Calu3 (cell line): ENCODE data around the gene ZNF845. TPM values are rescaled to one million over a fixed set of nuclear protein-coding genes. Genes with fewer than 3 reads are reported as not detected.

Experiments
- Bru-seq: library from RNA; stranded (reverse); fragments of 400-500 nt; gene quantifications from one replicate; lab custom pipeline; 2021; lab: Mats Ljungman, UMichigan
- BruChase-seq, 2 experiments: library from RNA; stranded (reverse); fragments of 400-500 nt; gene quantifications; one replicate each; lab custom pipeline; 2021; lab: Mats Ljungman, UMichigan
- BruUV-seq: library from RNA; stranded (reverse); fragments of 400-500 nt; replicated peaks from 2 replicates; lab custom pipeline; 2021; lab: Mats Ljungman, UMichigan
- CTCF ChIA-PET: fragments of 300-600 bp; sonication (Branson Sonifier 250); formaldehyde crosslinking; loops from one replicate; lab custom pipeline; 2022; ENCODE audit warnings: antibody characterized with exemption; lab: Charles Lee
- DNase-seq: peaks from one replicate; pipeline ENCODE4 v3.0.0; 2022
- H3K27ac Mint-ChIP-seq: one replicate; pipeline ENCODE4 v1.8.0; 2022; ENCODE audit warnings: mixed read lengths; ENCODE audit not compliant: unreplicated experiment
- H3K27me3 Mint-ChIP-seq: one replicate; pipeline ENCODE4 v1.8.0; 2022; ENCODE audit warnings: mixed read lengths; ENCODE audit not compliant: unreplicated experiment
- H3K36me3 Mint-ChIP-seq: one replicate; pipeline ENCODE4 v1.8.0; 2022; ENCODE audit warnings: mild to moderate bottlenecking, moderate library complexity, mixed read lengths; ENCODE audit not compliant: insufficient read depth, unreplicated experiment
- H3K4me1 Mint-ChIP-seq: one replicate; pipeline ENCODE4 v1.8.0; 2022; ENCODE audit warnings: mild to moderate bottlenecking, low read depth, mixed read lengths; ENCODE audit not compliant: unreplicated experiment
- H3K4me3 Mint-ChIP-seq: one replicate; pipeline ENCODE4 v1.8.0; 2022; ENCODE audit warnings: mild to moderate bottlenecking, low read depth, moderate library complexity, mixed read lengths; ENCODE audit not compliant: unreplicated experiment
- H3K9me3 Mint-ChIP-seq: one replicate; pipeline ENCODE4 v1.8.0; 2022; ENCODE audit warnings: low read depth, mixed read lengths; ENCODE audit not compliant: unreplicated experiment
- CTCF ChIP-seq: fragments of 200-600 bp; IDR thresholded peaks from one replicate; pipeline ENCODE4 v1.8.0; 2022; ENCODE audit warnings: antibody characterized with exemption; ENCODE audit not compliant: unreplicated experiment
- intact Hi-C: fragments of 100-400 bp; cut with micrococcal nuclease; formaldehyde crosslinking; loops from one replicate; pipeline ENCODE4 v1.10.0; 2022; ENCODE audit not compliant: unreplicated experiment
- long read RNA-seq: library from polyadenylated mRNA; stranded (forward); transcript quantifications from one replicate; pipeline ENCODE4 v2.0.0, GENCODE V29; 2022
- total RNA-seq: library from RNA; stranded (reverse); gene quantifications from 2 replicates; pipeline ENCODE4 v1.2.3, GENCODE V29; 2022

ZNF845 gene
- 8.7 and 9.4 TPM in 2 replicates for total RNA-seq
- percentile 72 among the genes with signal in this experiment for Bru-seq, nascent RNA
- percentile 65 among the genes with signal in this experiment for BruChase-seq, experiment 1, labeled RNA remaining after a 6-hour chase
- percentile 74 among the genes with signal in this experiment for BruChase-seq, experiment 2, labeled RNA remaining after a 2-hour chase
- long read RNA-seq, full-length matches to known transcripts, result 4 of 4 reads
- long read RNA-seq, partial matches to known transcripts, result 0 of 4 reads
- long read RNA-seq, other reads (novel, unspliced or antisense), result 0 of 4 reads

- no peak for TF ChIP-seq CTCF
- Mint-ChIP-seq H3K4me3 (peak within 1 kb of the TSS; percentile 74), H3K27me3 (no peaks in the 10 kb centered on the region), H3K27ac (peak within 1 kb of the TSS; percentile 19), H3K9me3 (peaks cover 14% of the 10 kb centered on the region), H3K4me1 (peaks cover 10% of the 10 kb centered on the region), H3K36me3 (peaks cover 16% of the 10 kb centered on the region)
- TSS peak; percentile 83 for BruUV-seq
- peak; percentile 96 for DNase-seq
- CTCF ChIA-PET, result interaction anchor here (0.9 kb wide), 1 partner anchor 459 kb away, joined by 5 read pairs; no protein-coding TSS in a partner anchor
- intact Hi-C loops, result no loop called here
Observed at GRCh38 chr19:53333463-53334449, at the start of gene ZNF845. Gene ZNF845, plus strand, starts transcription at chr19:53333749. Its CDS starts 7,559 bp downstream, at chr19:53341308.

GRCh38 chr19:53285087-53285486, 48.5 kb upstream of the ZNF845 start:
- no TSS peak for BruUV-seq
- intact Hi-C loops, result no loop called here
- H3K4me3 Mint-ChIP-seq, result no peak overlapping the region
- CTCF ChIA-PET, result no interaction called here
- H3K9me3 Mint-ChIP-seq, result peaks cover 12% of the 10 kb centered on the region
- no peaks in the 10 kb centered on the region for H3K4me1 Mint-ChIP-seq
- no peaks in the 10 kb centered on the region for H3K36me3 Mint-ChIP-seq
- no peaks in the 10 kb centered on the region for H3K27me3 Mint-ChIP-seq
- TF ChIP-seq CTCF, result no peak
- no peak for DNase-seq
- H3K27ac Mint-ChIP-seq, result no peak overlapping the region

- peaks cover 19% of the 10 kb centered on the region for H3K9me3 Mint-ChIP-seq
- DNase-seq, result no peak
- no peak overlapping the region for H3K27ac Mint-ChIP-seq
- intact Hi-C loops, result no loop called here
- no peak for TF ChIP-seq CTCF
- H3K4me3 Mint-ChIP-seq, result no peak overlapping the region
- CTCF ChIA-PET, result interaction anchor here (0.6 kb wide), 1 partner anchor 1004 kb away, joined by 3 read pairs; no protein-coding TSS in a partner anchor
- no peaks in the 10 kb centered on the region for H3K4me1 Mint-ChIP-seq
- H3K27me3 Mint-ChIP-seq, result no peaks in the 10 kb centered on the region
- no TSS peak for BruUV-seq
- H3K36me3 Mint-ChIP-seq, result no peaks in the 10 kb centered on the region
Observed at GRCh38 chr19:53290758-53291549, 42.6 kb upstream of the ZNF845 start.
